ENCODE data around the gene HES7.

- TF ChIP-seq, protein P1, sequence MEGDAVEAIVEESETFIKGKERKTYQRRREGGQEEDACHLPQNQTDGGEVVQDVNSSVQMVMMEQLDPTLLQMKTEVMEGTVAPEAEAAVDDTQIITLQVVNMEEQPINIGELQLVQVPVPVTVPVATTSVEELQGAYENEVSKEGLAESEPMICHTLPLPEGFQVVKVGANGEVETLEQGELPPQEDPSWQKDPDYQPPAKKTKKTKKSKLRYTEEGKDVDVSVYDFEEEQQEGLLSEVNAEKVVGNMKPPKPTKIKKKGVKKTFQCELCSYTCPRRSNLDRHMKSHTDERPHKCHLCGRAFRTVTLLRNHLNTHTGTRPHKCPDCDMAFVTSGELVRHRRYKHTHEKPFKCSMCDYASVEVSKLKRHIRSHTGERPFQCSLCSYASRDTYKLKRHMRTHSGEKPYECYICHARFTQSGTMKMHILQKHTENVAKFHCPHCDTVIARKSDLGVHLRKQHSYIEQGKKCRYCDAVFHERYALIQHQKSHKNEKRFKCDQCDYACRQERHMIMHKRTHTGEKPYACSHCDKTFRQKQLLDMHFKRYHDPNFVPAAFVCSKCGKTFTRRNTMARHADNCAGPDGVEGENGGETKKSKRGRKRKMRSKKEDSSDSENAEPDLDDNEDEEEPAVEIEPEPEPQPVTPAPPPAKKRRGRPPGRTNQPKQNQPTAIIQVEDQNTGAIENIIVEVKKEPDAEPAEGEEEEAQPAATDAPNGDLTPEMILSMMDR (IDR thresholded peaks at IDR 0.05; ENCODE audit: low read depth, low read length), result peak; percentile 71
- TF ChIP-seq POLR2A (IDR thresholded peaks at IDR 0.05; ENCODE audit: extremely low read depth, insufficient read length), result peak; percentile 54
- TF ChIP-seq MAX (IDR thresholded peaks at IDR 0.05; ENCODE audit: low read depth, low read length), result peak; percentile 82
Measured at GRCh38 chr17:8138672-8139371, 14.9 kb upstream of the HES7 start.
